ENCODE results near the gene MMP11.

The MMP11 gene

DNA sequence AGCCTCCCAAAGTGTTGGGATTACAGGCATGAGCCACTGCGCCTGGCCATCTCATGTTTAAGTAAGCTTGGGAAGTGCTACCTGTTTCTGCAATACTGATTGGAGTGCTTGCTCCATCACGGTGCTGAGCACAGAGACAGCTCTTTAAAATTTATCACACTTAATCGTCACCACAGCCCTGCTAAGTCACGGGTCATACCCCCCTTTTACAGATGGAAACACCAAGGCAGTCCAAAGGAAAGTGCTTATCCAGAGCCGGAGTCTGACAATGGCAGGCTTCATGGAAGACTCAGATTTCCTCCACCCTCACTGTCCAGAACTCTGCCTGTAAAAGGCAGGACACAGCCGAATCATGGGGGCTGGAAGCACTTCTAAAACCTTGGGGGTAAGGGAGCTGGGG is 12.6 kb upstream of the MMP11 start:
- DNase-seq = no peak

- peak in 1 of 2 donors; percentile 28 for DNase-seq
These were observed 9.6 kb upstream of the MMP11 start, which contains the start of gene C22orf15 for GRCh38 chr22:23762842-23763578. TSS of gene C22orf15 (plus strand) at chr22:23762990. CDS start at chr22:23763307, 317 bp downstream.

- DNase-seq = no peak
These were observed 9.1 kb upstream of the MMP11 start for GRCh38 chr22:23763579-23763945.

GRCh38 chr22:23763954-23764353 is 8.7 kb upstream of the MMP11 start:
- DNase-seq = no peak

- DNase-seq = no peak
These were observed 7.5 kb upstream of the MMP11 start for GRCh38 chr22:23764899-23765881.

- DNase-seq = no peak
These were observed 5.4 kb upstream of the MMP11 start for GRCh38 chr22:23767303-23767672.

DNA sequence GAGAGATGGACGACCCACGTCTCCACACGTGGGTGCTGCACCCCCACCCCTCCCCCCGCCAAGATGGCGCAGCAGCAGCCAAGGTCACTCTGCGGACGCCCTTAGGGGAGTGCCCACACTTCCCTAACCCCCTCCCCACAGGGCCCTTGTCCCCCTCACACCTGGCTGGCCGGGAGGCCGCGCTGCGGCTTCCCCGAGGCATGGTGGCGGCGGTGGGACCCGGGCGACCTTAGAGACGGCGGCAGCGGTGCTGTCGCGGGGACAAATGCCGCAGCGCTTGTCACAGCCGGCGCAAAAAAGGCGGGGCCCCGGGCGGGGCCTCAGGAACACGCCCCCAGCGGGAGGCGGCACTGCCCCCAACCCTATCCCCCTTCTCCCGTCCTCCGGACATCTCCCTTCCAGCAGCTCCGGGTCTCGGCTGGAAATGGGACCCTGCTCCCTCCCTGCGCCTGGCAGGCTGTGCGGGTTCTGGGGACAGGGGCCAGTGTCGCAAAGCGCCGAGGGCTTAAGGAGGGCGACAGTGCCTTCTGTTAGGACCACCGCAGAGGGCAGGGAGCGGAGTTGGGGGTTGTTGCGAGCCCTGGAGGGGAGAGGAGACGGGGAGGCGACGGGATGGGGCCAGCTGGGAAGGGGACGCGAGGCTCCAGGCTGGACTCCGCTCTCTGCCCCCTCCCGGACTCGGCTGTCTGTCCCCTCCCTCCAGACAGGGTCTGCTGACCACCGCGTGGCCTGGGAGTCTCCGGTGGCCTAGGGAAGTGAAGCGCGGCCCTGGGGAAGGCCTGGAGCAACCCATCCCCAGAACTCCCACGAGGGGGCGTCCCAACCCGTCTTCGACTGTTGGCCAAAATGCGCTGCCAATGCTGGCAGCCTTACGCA is 4.7 kb upstream of the MMP11 start, which contains the start of gene CHCHD10:
TSS of gene CHCHD10 (minus strand) at position 300 of the 876 bp plus-strand sequence. CDS start at position 202, 98 bp downstream.
- DNase-seq = peak; percentile 73 to 86

GRCh38 chr22:23769321-23769965 is 3.2 kb upstream of the MMP11 start:
- DNase-seq = no peak

DNA sequence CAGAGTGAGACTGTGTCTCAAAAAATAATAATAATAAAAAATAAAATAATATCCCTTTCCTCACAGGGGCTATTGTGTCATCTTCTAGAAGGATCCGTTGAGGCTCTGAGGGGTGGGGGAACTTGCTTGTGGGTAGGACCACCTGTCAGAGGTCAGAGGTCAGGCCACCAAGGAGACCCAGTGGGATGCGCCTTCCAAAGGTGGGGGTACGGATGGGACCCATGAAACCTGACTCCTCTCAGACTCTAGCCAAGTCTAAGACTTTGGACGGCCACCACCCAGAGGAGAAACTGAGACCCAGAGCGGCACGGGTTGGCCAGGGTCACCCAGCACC is 367 bp upstream of the MMP11 start:
- DNase-seq = no peak

- DNase-seq = no peak
These were observed 949 bp downstream of the MMP11 start for GRCh38 chr22:23773483-23774113.

DNA sequence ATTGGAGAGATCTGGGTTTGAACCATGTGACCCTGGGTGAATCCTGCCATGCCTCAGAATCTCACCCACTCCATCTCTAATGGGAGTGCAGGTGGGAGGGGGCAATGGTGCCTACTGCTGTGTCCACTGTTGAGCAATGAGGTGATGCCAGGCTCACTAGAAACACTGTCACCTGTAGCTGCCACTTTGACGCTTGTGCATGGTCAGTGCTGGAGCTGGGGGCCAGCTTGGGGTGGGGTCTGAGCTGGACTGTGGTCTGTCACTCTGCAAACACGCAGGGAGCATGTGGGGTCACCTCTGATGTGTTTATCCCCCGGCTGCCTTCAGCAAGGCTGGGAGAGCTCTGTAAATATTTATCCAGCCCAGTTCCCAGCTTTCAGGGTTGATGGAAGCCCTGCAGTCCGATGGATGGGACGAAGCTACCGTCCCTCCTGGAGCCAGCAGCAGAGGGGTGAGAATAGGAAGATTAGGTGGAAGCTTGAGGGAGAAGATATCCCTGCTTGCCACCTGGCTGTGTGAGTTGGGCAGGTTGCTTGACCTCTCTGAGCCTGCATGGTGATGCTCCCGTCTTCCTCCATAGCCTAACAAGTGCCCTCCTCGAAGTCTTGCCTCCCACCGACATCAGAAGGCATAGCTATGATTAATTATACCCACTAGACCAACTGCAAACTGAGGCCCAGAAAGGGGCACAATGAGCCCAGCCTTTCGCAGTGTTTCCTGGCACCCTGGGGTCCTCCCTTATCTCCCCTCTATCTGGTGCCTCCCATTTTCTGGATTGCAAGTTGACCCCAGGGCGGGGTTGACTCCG is 1.7 kb downstream of the MMP11 start:
- no peak for DNase-seq

- DNase-seq = no peak
These were observed 2.3 kb downstream of the MMP11 start for GRCh38 chr22:23774922-23775436.

DNA sequence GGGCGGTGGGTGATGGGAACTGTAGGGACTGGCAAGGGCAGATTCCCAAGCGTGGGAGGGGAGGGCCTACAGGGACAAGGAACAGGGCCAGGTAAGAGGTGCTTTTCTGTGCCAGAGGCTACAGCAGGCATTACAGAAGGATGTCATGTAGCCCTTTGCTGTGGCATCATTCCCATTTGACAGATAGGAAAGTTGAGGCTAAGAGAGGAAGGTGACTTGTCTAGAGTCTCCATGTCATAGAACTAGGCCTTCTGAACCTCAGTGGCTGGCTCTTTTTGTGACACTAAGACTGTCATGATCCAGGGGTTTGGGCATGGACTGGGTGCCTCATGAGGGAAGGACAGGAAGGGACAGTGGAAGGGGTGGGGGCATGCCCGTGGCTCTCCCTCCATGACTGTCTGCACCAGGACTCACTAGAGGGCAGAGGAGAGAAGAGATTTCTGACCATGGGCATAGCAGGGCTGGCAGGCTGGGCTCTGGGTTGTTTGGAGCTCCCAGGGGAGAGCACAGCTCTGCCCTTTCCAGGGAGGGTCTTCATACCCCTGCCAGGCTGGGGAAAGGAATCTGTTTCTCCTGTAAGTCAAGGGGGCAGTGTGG is 3.2 kb downstream of the MMP11 start:
- no peak for DNase-seq

DNA sequence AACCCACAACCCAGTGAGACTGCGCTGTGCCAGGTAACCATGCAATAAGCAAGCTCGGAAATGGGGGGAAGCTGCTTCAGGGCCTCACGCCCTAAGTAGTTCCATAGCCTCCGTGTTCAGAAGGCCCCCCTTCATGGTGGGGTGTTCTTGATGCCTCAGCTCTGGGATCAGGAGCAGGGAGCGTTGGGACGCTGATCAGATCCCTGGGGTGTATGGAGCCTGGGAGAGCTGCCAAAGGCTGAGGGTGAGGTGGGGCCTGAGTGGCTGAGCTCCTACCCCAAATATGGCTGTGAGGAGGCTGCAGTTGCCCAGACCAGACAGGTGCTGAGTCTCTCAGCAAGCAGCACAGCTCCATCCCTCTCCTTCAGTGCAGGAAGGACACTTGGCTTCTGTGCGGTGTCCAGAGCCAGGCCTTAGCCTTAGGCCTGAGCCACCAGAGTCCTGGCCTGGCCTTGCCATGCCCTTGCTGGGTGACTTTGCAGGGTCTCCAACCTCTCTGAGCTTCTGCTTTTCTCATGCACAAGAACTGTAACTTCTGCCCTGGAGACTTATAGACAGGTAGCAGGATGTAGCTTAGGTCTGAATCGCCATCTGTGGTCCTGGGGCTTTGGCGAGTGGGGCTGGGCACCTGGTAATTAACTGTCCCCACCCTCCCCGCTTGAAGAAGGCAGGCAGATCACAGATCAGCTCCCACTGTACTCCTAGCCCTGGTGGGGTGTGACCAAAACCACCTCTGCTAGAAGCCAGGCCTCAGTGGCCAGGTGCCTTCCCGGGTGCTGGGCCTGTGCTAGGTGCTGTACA is 5.3 kb downstream of the MMP11 start:
- no peak for DNase-seq

- DNase-seq = no peak
These were observed 5.9 kb downstream of the MMP11 start for GRCh38 chr22:23778577-23778900.

GRCh38 chr22:23779083-23779482 is 6.4 kb downstream of the MMP11 start:
- DNase-seq = no peak

GRCh38 chr22:23779731-23780130 is 7.1 kb downstream of the MMP11 start:
- no peak for DNase-seq

DNA sequence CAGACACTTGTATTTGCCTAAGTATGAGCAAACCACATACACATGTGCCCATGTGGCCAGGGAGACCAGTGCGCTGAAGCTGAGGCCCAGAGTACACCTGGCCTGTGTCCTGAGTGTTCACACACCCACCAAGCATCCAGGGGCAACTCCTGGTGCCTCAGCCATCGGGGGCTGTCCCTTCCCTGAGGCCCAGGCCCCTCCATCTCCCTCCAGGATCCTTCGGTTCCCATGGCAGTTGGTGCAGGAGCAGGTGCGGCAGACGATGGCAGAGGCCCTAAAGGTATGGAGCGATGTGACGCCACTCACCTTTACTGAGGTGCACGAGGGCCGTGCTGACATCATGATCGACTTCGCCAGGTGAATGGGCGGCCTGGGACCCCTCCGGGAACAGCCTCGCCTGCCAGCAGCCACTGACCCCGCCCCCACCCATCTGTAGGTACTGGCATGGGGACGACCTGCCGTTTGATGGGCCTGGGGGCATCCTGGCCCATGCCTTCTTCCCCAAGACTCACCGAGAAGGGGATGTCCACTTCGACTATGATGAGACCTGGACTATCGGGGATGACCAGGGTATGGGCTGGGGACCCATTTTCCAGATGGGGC is 7.6 kb downstream of the MMP11 start:
- DNase-seq = no peak

- DNase-seq = peak; percentile 81 to 86
These were observed 8.4 kb downstream of the MMP11 start for GRCh38 chr22:23781065-23781464.
